Measurements from ENCODE around the gene EGR4. TPM values are rescaled to one million over a fixed set of nuclear protein-coding genes. Genes with fewer than 3 reads are reported as not detected.
"Not testable (repeated sequence)": the region's sequence is repeated elsewhere in the genome, so short reads cannot be mapped to it uniquely, and the experiment has no call there.

EGR4 gene
- total and polyA plus RNA-seq, 4 donors = 0.02 TPM; not detected in 3

DNA sequence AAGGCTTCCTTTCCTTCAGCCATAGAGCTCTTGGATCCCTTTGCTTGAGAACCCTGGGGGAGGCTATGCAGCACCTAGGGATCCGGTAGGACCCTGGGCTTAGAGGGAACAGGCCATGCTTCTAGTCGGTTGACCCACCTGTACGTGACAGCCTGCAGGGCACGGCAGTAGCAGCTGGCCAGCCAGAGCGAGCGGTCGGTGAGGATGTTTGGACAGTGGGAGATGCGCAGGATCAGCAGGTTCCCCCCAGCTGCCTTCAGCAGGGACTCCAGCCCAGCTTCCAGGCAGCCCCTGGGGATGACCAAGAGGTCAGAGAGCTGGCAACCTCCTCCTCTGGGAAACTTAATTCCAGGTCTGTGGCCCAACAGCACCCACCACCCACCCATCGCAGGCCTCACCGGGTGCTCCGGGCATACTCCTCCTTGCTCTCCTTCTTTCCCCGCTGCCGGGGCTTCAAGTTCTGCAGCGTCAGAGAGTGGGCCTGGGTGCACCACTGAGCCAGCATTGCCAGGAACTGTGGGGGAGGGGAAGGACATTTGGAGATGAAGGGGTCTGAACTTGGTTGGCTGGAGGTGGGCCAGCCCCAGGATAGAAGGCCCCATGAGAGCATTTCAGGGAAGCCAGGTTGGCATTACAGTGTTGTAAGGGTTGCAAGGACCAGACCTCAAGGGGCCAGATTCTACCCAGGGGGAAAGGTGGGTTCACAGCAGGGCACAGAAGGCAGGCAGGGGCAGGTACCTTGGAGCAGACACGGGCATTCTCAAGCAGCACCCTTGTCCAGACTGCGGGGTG lies 29.6 kb downstream of the EGR4 start:
- 94% methylated on average over 16 of the region's 16 CpGs for WGBS
- Histone ChIP-seq H3K9me3 (ENCODE audit: control insufficient read depth in 4 of 4, low read length in 3 of 4) (no peaks in the 10 kb centered on the region), H3K36me3 (ENCODE audit: control insufficient read depth in 4 of 4, insufficient read depth in 3 of 4, low read depth in 1 of 4, low read length in 3 of 4) (no peaks in the 10 kb centered on the region), H3K4me3 (ENCODE audit: low read depth in 1 of 3, low read length in 3 of 3) (no peak overlapping the region), H3K27ac (ENCODE audit: low read depth in 1 of 2, low read length in 2 of 2) (no peak overlapping the region), H3K9ac (ENCODE audit: low read depth in 1 of 2, low read length in 2 of 2) (no peak overlapping the region), H3K27me3 (ENCODE audit: control insufficient read depth in 4 of 4, insufficient read depth in 4 of 4, low read length in 3 of 4) (no peaks in the 10 kb centered on the region), H3K4me1 (ENCODE audit: control insufficient read depth in 4 of 4, insufficient read depth in 4 of 4, low read length in 3 of 4) (peaks cover 0 to 5% (median 2%) of the 10 kb centered on the region in 4 donors)
- TF ChIP-seq YY1 (IDR thresholded peaks at IDR 0.05) (no peak), FOXA2 (IDR thresholded peaks at IDR 0.05) (no peak)
- TF ChIP-seq, protein P1, sequence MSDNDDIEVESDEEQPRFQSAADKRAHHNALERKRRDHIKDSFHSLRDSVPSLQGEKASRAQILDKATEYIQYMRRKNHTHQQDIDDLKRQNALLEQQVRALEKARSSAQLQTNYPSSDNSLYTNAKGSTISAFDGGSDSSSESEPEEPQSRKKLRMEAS (IDR thresholded peaks at IDR 0.05) = no peak
- DNase-seq (ENCODE audit: low spot score) = no peak

DNA sequence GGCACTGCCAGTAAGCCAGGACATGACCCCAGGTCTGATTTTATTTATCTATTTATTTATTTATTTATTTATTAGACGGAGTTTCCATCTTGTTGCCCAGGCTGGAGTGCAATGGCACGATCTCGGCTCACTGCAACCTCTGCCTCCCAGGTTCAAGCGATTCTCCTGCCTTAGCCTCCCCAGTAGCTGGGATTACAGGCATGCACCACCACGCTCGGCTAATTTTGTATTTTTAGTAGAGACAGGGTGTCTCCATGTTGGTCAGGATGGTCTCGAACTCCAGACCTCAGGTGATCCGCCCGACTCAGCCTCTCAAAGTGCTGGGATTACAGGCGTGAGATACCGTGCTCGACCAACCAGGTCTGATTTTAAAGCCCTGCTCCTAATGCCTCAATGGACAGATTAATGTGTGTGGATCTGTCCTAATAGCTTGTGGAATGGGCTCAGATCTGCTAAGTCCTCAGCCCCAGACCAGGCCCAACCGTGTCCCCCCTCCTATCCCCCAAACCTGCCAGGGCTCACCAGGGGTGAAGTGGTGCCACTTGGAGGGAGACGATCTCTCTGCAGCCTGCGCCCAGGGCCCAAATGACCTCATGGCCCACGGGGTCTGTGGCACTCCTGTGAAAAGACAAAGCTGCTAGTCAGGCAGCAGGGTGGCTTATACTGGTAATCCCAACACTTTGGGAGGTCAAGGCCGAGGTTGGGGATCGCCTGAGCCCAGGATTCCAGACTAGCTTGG lies 30.5 kb downstream of the EGR4 start:
- not testable (repeated sequence) for H3K4me1 ChIP-seq (ENCODE audit: control insufficient read depth in 4 of 4, insufficient read depth in 4 of 4, low read length in 3 of 4); H3K27ac ChIP-seq (ENCODE audit: low read depth in 1 of 2, low read length in 2 of 2); H3K9me3 ChIP-seq (ENCODE audit: control insufficient read depth in 4 of 4, low read length in 3 of 4); H3K36me3 ChIP-seq (ENCODE audit: control insufficient read depth in 4 of 4, insufficient read depth in 3 of 4, low read depth in 1 of 4, low read length in 3 of 4); DNase-seq (ENCODE audit: low spot score); H3K27me3 ChIP-seq (ENCODE audit: control insufficient read depth in 4 of 4, insufficient read depth in 4 of 4, low read length in 3 of 4); H3K9ac ChIP-seq (ENCODE audit: low read depth in 1 of 2, low read length in 2 of 2); H3K4me3 ChIP-seq (ENCODE audit: low read depth in 1 of 3, low read length in 3 of 3)
- 94% methylated on average over 18 of the region's 18 CpGs for WGBS

DNA sequence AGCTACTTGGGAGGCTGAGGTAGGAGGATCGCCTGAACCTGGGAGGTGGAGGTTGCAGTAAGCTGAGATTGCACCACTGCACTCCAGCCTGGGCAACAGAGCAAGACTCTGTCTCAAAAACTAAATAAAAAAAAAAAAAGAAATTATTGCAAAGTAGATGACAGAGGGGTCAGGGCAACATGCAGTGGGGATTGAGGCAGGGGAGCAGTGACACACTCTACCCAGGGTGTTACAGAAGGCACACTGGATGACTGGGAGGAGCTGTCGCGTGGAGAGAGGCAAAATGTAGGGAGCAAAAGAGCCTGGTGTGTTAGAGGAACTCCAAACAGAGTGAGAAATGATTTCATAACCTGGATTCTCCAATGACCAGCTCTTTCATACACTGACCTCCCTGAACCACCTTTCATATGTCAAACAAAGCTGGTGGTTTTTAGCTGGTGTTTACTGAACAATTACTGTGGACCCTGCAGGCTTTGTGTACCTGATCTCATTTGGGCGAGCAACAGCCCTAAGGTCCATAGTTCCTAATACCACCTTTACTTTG lies 31.2 kb downstream of the EGR4 start:
- Histone ChIP-seq H3K4me1 (ENCODE audit: control insufficient read depth in 4 of 4, insufficient read depth in 4 of 4, low read length in 3 of 4) (no peaks in the 10 kb centered on the region), H3K9ac (ENCODE audit: low read depth in 1 of 2, low read length in 2 of 2) (no peak overlapping the region), H3K36me3 (ENCODE audit: control insufficient read depth in 4 of 4, insufficient read depth in 3 of 4, low read depth in 1 of 4, low read length in 3 of 4) (no peaks in the 10 kb centered on the region), H3K27ac (ENCODE audit: low read depth in 1 of 2, low read length in 2 of 2) (no peak overlapping the region), H3K27me3 (ENCODE audit: control insufficient read depth in 4 of 4, insufficient read depth in 4 of 4, low read length in 3 of 4) (no peaks in the 10 kb centered on the region), H3K4me3 (ENCODE audit: low read depth in 1 of 3, low read length in 3 of 3) (no peak overlapping the region), H3K9me3 (ENCODE audit: control insufficient read depth in 4 of 4, low read length in 3 of 4) (no peaks in the 10 kb centered on the region)
- TF ChIP-seq RXRA (IDR thresholded peaks at IDR 0.05) (no peak), NR2F2 (IDR thresholded peaks at IDR 0.05) (no peak), EGR1 (IDR thresholded peaks at IDR 0.05; ENCODE audit: low read depth in 2 of 2) (no peak)
- TF ChIP-seq, protein P1 (IDR thresholded peaks at IDR 0.05) = no peak
- TF ChIP-seq, protein P2, sequence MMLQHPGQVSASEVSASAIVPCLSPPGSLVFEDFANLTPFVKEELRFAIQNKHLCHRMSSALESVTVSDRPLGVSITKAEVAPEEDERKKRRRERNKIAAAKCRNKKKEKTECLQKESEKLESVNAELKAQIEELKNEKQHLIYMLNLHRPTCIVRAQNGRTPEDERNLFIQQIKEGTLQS (IDR thresholded peaks at IDR 0.05) = no peak
- TF ChIP-seq, protein P3, sequence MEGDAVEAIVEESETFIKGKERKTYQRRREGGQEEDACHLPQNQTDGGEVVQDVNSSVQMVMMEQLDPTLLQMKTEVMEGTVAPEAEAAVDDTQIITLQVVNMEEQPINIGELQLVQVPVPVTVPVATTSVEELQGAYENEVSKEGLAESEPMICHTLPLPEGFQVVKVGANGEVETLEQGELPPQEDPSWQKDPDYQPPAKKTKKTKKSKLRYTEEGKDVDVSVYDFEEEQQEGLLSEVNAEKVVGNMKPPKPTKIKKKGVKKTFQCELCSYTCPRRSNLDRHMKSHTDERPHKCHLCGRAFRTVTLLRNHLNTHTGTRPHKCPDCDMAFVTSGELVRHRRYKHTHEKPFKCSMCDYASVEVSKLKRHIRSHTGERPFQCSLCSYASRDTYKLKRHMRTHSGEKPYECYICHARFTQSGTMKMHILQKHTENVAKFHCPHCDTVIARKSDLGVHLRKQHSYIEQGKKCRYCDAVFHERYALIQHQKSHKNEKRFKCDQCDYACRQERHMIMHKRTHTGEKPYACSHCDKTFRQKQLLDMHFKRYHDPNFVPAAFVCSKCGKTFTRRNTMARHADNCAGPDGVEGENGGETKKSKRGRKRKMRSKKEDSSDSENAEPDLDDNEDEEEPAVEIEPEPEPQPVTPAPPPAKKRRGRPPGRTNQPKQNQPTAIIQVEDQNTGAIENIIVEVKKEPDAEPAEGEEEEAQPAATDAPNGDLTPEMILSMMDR (IDR thresholded peaks at IDR 0.05; ENCODE audit: low read depth, low read length, missing input control) = no peak
- DNase-seq (ENCODE audit: low spot score) = no peak
- 79% methylated on average over 4 of the region's 4 CpGs for WGBS

All from liver (tissue), 9 donors.